ENCODE data around the gene CD48.

DNA sequence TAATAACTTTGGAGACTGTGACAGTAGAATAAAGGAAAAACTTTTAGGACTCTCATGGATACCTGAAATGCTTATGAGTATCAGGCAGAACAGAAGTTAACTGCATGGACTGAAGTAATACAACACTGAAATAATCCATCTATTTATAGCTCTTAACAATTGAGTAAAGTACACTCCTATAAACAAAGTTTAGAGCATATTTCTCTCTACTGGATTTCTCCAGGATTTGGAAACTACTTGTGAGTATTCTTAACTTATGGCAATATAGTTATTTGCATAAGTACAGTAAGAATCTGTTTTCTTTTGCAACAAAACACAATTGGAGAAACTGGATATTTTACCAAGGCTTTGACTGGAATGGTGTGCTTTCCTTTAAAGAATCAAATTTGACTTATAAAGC lies 9.9 kb upstream of the CD48 start:
- TF ChIP-seq, protein P1, sequence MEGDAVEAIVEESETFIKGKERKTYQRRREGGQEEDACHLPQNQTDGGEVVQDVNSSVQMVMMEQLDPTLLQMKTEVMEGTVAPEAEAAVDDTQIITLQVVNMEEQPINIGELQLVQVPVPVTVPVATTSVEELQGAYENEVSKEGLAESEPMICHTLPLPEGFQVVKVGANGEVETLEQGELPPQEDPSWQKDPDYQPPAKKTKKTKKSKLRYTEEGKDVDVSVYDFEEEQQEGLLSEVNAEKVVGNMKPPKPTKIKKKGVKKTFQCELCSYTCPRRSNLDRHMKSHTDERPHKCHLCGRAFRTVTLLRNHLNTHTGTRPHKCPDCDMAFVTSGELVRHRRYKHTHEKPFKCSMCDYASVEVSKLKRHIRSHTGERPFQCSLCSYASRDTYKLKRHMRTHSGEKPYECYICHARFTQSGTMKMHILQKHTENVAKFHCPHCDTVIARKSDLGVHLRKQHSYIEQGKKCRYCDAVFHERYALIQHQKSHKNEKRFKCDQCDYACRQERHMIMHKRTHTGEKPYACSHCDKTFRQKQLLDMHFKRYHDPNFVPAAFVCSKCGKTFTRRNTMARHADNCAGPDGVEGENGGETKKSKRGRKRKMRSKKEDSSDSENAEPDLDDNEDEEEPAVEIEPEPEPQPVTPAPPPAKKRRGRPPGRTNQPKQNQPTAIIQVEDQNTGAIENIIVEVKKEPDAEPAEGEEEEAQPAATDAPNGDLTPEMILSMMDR (optimal IDR thresholded peaks at IDR 0.05 in 1 of 3, IDR thresholded peaks at IDR 0.05 in 1 of 3, conservative IDR thresholded peaks at IDR 0.05 in 1 of 3; ENCODE audit: extremely low read depth in 1 of 3, insufficient read depth in 2 of 3, low read length in 3 of 3) = no peak
- no peak for TF ChIP-seq EZH2 (IDR thresholded peaks at IDR 0.05; ENCODE audit: low read length)

Data from keratinocyte (primary cell).